GM23338 (cell line): ENCODE data around the gene NECAB3. TPM values are rescaled to one million over a fixed set of nuclear protein-coding genes. Genes with fewer than 3 reads are reported as not detected.

ENCODE experiments used
- ATAC-seq: fragments of 200-7000 bp; cut with Tn5 transposase; 3 replicates; pipeline ENCODE4 v1.9.1; 2020
- DNase-seq: peaks from one replicate; pipeline ENCODE4 v3.0.0-alpha.2; 2015; ENCODE audit warnings: low spot score
- H2AFZ ChIP-seq: fragments of 200-600 bp; sonication (generic); 2 replicates; pipeline ENCODE4 v1.8.0; 2016; ENCODE audit warnings: antibody characterized with exemption, mild to moderate bottlenecking, moderate library complexity
- H3F3A ChIP-seq: fragments of 200-600 bp; sonication (generic); replicated peaks from 2 replicates; pipeline ENCODE4 v1.8.0; 2017; ENCODE audit warnings: antibody characterized with exemption, mixed run types, low read depth
- H3K27ac ChIP-seq: fragments of 200-600 bp; sonication (generic); 2 replicates; pipeline ENCODE4 v1.6.1; 2016; ENCODE audit warnings: low read depth
- H3K27me3 ChIP-seq: fragments of 200-600 bp; sonication (generic); 2 replicates; pipeline ENCODE4 v1.8.0; 2016; ENCODE audit warnings: mild to moderate bottlenecking, mixed run types, moderate library complexity; ENCODE audit not compliant: insufficient read depth
- H3K36me3 ChIP-seq: fragments of 200-600 bp; sonication (generic); 2 replicates; pipeline ENCODE4 v1.8.0; 2016; ENCODE audit warnings: mild to moderate bottlenecking; ENCODE audit not compliant: insufficient read depth
- H3K4me1 ChIP-seq: fragments of 200-600 bp; sonication (generic); 2 replicates; pipeline ENCODE4 v1.8.0; 2016; ENCODE audit warnings: mild to moderate bottlenecking, moderate library complexity; ENCODE audit not compliant: insufficient read depth
- H3K4me2 ChIP-seq: fragments of 200-600 bp; sonication (generic); 2 replicates; pipeline ENCODE4 v1.7.1; 2017; ENCODE audit warnings: mixed run types
- H3K4me3 ChIP-seq: fragments of 200-600 bp; sonication (generic); 2 replicates; pipeline ENCODE4 v1.6.1; 2016; ENCODE audit warnings: mixed run types
- H3K79me2 ChIP-seq: fragments of 200-600 bp; sonication (generic); replicated peaks from 2 replicates; pipeline ENCODE4 v1.8.0; 2017; ENCODE audit warnings: mild to moderate bottlenecking; ENCODE audit not compliant: insufficient read depth
- H3K9me2 ChIP-seq: fragments of 200-600 bp; sonication (generic); 2 replicates; pipeline ENCODE4 v1.8.0; 2017; ENCODE audit not compliant: insufficient read depth
- H4K20me1 ChIP-seq: fragments of 200-600 bp; sonication (generic); replicated peaks from 2 replicates; pipeline ENCODE4 v1.8.0; 2017; ENCODE audit warnings: mild to moderate bottlenecking; ENCODE audit not compliant: insufficient read depth
- H3K27ac Mint-ChIP-seq: 2 replicates; pipeline ENCODE4 v1.8.0; 2020; ENCODE audit warnings: inconsistent platforms, mild to moderate bottlenecking, moderate library complexity, mixed read lengths
- H3K27me3 Mint-ChIP-seq: 3 replicates; pipeline ENCODE4 v1.8.0; 2022; ENCODE audit warnings: low read depth, mild to moderate bottlenecking, moderate library complexity, mixed read lengths, inconsistent platforms; ENCODE audit not compliant: insufficient read depth, poor library complexity
- H3K36me3 Mint-ChIP-seq: 3 replicates; pipeline ENCODE4 v1.8.0; 2021; ENCODE audit warnings: low read depth, mild to moderate bottlenecking, inconsistent platforms, moderate library complexity, mixed read lengths
- H3K4me1 Mint-ChIP-seq: 3 replicates; pipeline ENCODE4 v1.8.0; 2020; ENCODE audit warnings: mild to moderate bottlenecking, inconsistent platforms, mixed read lengths
- H3K4me3 Mint-ChIP-seq: 3 replicates; pipeline ENCODE4 v1.8.0; 2021; ENCODE audit warnings: moderate library complexity, mild to moderate bottlenecking, inconsistent platforms, mixed read lengths
- H3K9me3 Mint-ChIP-seq: 3 replicates; pipeline ENCODE4 v1.8.0; 2020; ENCODE audit warnings: moderate library complexity, mild to moderate bottlenecking, inconsistent platforms, mixed read lengths
- CREB1 ChIP-seq: fragments of 250-450 bp; sonication (Bioruptor Pico); IDR thresholded peaks from 2 replicates; pipeline ENCODE4 v1.5.0; 2020; ENCODE audit warnings: low read depth, mild to moderate bottlenecking, moderate library complexity
- EZH2 ChIP-seq: fragments of 200-600 bp; sonication (generic); IDR thresholded peaks from one replicate; pipeline ENCODE4 v1.8.0; 2017; ENCODE audit warnings: antibody characterized with exemption, mild to moderate bottlenecking, low read depth; ENCODE audit not compliant: unreplicated experiment
- EZH2phosphoT487 ChIP-seq: fragments of 200-600 bp; sonication (generic); IDR thresholded peaks from one replicate; pipeline ENCODE4 v1.8.1; 2018; ENCODE audit warnings: antibody characterized with exemption; ENCODE audit not compliant: unreplicated experiment
- POLR2AphosphoS5 ChIP-seq: IDR thresholded peaks from 2 replicates; pipeline ENCODE4 v1.6.1; 2016; ENCODE audit warnings: antibody characterized with exemption, low read depth
- STAT1 ChIP-seq: IDR thresholded peaks from one replicate; pipeline ENCODE4 v1.6.1; 2016; ENCODE audit warnings: antibody characterized with exemption; ENCODE audit not compliant: unreplicated experiment
- ZNF114 ChIP-seq: fragments of 250-450 bp; sonication (Bioruptor Pico); IDR thresholded peaks from 2 replicates; pipeline ENCODE4 v1.5.0; 2020; ENCODE audit warnings: mild to moderate bottlenecking, moderate library complexity
- polyA plus RNA-seq: library from polyadenylated mRNA; unstranded; fragments of >200 nt; fragmentation: Nextera tagmentation; extraction: Ambion mirVana; gene quantifications from 2 replicates; pipeline ENCODE4 v1.2.1, GENCODE V29; 2016
- total RNA-seq: library from RNA; depleted of rRNA; stranded (reverse); fragments of >200 nt; shearing (Covaris generic); gene quantifications from 2 replicates; pipeline ENCODE4 v1.2.3, GENCODE V29; 2014
- TF ChIP-seq, protein P1 (sequence below): IDR thresholded peaks from one replicate; pipeline ENCODE4 v1.6.1; 2018; ENCODE audit warnings: antibody characterized with exemption; ENCODE audit not compliant: unreplicated experiment
- TF ChIP-seq, protein P2 (sequence below), 2 experiments: fragments of 200-600 bp in 1 of 2; sonication (generic) in 1 of 2; conservative IDR thresholded peaks; 2 replicates each; pipeline versions ENCODE4 v1.5.1 to v1.6.1; 2016 to 2017; ENCODE audit warnings: antibody characterized with exemption in 2 of 2, low read depth in 2 of 2, mild to moderate bottlenecking in 2 of 2, moderate library complexity in 1 of 2
- TF ChIP-seq, protein P3 (sequence below): fragments of 250-450 bp; sonication (Bioruptor Pico); IDR thresholded peaks from 2 replicates; pipeline ENCODE4 v1.5.0; 2020; ENCODE audit warnings: mild to moderate bottlenecking, moderate library complexity
- TF ChIP-seq, protein P4 (sequence below): IDR thresholded peaks from 2 replicates; pipeline ENCODE4 v1.6.1; 2016; ENCODE audit warnings: antibody characterized with exemption

NECAB3 gene
- total and polyA plus RNA-seq, 2 experiments from 2014 or later = 8.5 to 28.4 TPM

DNA sequence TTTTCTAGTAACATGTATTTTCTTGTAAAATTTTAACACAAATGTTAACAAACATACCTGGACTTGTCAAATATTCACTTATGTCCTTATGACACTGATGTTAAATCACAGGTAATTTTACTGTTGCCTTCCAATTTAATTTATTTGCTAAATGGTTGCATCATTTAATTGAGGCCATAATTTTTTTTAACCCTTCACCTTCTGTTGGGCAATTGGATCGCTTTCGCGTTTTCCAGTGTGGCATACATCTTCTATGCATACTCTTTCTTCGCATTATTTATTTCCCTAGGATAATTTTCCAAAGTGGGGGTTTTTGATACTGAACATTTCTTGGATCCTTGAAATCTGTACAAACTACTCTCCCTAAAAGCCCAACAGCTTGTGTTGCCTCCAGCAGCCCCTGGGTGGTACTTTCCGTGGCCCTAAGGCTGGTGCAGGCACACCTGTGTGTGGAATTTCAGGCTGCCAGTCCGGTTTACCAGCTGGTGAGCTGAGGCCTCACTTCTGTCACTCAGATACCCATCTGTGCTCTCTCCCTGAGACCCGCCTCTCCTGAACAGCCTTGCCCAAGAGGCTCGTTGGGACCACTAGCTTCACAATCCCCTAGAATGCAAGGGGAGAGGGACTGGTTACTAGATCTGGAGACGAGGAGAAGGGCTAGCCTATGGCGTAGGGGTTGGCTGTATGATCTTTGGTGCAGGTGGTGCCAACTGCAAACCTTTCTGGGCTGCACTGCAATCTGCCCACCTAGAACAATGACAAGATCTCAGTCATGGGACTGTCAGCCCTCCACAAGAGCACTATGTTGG, 23.3 kb downstream of the NECAB3 start:
- peaks cover 2% of the 10 kb centered on the region; the same call in 1 of the 3 replicates for H3K36me3 Mint-ChIP-seq
- peaks cover 4% of the 10 kb centered on the region for H3K27me3 Mint-ChIP-seq
- Histone ChIP-seq H3F3A (no peaks in the 10 kb centered on the region), H4K20me1 (no peaks in the 10 kb centered on the region), H3K79me2 (no peaks in the 10 kb centered on the region), H3K4me1 (no peaks in the 10 kb centered on the region; the same call in 1 of the 2 replicates), H3K27me3 (no peaks in the 10 kb centered on the region), H2AFZ (no peak overlapping the region), H3K4me3 (no peak overlapping the region), H3K36me3 (no peaks in the 10 kb centered on the region), H3K9me2 (no peaks in the 10 kb centered on the region), H3K4me2 (no peak overlapping the region), H3K27ac (no peak overlapping the region)
- no peak overlapping the region; the same call in 1 of the 2 replicates for H3K27ac Mint-ChIP-seq
- DNase-seq (no peak), ATAC-seq (no peak)
- no peak overlapping the region for H3K4me3 Mint-ChIP-seq
- peaks cover 21% of the 10 kb centered on the region; the same call in 2 of the 3 replicates for H3K4me1 Mint-ChIP-seq
- no peaks in the 10 kb centered on the region; the same call in 2 of the 3 replicates for H3K9me3 Mint-ChIP-seq
- TF ChIP-seq EZH2phosphoT487 (no peak), EZH2 (no peak), CREB1 (CRISPR knock-in tag) (no peak), STAT1 (no peak), ZNF114 (no peak), POLR2AphosphoS5 (no peak)
- TF ChIP-seq, protein P1, sequence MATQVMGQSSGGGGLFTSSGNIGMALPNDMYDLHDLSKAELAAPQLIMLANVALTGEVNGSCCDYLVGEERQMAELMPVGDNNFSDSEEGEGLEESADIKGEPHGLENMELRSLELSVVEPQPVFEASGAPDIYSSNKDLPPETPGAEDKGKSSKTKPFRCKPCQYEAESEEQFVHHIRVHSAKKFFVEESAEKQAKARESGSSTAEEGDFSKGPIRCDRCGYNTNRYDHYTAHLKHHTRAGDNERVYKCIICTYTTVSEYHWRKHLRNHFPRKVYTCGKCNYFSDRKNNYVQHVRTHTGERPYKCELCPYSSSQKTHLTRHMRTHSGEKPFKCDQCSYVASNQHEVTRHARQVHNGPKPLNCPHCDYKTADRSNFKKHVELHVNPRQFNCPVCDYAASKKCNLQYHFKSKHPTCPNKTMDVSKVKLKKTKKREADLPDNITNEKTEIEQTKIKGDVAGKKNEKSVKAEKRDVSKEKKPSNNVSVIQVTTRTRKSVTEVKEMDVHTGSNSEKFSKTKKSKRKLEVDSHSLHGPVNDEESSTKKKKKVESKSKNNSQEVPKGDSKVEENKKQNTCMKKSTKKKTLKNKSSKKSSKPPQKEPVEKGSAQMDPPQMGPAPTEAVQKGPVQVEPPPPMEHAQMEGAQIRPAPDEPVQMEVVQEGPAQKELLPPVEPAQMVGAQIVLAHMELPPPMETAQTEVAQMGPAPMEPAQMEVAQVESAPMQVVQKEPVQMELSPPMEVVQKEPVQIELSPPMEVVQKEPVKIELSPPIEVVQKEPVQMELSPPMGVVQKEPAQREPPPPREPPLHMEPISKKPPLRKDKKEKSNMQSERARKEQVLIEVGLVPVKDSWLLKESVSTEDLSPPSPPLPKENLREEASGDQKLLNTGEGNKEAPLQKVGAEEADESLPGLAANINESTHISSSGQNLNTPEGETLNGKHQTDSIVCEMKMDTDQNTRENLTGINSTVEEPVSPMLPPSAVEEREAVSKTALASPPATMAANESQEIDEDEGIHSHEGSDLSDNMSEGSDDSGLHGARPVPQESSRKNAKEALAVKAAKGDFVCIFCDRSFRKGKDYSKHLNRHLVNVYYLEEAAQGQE = no peak
- TF ChIP-seq, protein P2, sequence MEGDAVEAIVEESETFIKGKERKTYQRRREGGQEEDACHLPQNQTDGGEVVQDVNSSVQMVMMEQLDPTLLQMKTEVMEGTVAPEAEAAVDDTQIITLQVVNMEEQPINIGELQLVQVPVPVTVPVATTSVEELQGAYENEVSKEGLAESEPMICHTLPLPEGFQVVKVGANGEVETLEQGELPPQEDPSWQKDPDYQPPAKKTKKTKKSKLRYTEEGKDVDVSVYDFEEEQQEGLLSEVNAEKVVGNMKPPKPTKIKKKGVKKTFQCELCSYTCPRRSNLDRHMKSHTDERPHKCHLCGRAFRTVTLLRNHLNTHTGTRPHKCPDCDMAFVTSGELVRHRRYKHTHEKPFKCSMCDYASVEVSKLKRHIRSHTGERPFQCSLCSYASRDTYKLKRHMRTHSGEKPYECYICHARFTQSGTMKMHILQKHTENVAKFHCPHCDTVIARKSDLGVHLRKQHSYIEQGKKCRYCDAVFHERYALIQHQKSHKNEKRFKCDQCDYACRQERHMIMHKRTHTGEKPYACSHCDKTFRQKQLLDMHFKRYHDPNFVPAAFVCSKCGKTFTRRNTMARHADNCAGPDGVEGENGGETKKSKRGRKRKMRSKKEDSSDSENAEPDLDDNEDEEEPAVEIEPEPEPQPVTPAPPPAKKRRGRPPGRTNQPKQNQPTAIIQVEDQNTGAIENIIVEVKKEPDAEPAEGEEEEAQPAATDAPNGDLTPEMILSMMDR (conservative IDR thresholded peaks at IDR 0.05; ENCODE audit: low read depth in 2 of 2) = no peak
- TF ChIP-seq, protein P3, sequence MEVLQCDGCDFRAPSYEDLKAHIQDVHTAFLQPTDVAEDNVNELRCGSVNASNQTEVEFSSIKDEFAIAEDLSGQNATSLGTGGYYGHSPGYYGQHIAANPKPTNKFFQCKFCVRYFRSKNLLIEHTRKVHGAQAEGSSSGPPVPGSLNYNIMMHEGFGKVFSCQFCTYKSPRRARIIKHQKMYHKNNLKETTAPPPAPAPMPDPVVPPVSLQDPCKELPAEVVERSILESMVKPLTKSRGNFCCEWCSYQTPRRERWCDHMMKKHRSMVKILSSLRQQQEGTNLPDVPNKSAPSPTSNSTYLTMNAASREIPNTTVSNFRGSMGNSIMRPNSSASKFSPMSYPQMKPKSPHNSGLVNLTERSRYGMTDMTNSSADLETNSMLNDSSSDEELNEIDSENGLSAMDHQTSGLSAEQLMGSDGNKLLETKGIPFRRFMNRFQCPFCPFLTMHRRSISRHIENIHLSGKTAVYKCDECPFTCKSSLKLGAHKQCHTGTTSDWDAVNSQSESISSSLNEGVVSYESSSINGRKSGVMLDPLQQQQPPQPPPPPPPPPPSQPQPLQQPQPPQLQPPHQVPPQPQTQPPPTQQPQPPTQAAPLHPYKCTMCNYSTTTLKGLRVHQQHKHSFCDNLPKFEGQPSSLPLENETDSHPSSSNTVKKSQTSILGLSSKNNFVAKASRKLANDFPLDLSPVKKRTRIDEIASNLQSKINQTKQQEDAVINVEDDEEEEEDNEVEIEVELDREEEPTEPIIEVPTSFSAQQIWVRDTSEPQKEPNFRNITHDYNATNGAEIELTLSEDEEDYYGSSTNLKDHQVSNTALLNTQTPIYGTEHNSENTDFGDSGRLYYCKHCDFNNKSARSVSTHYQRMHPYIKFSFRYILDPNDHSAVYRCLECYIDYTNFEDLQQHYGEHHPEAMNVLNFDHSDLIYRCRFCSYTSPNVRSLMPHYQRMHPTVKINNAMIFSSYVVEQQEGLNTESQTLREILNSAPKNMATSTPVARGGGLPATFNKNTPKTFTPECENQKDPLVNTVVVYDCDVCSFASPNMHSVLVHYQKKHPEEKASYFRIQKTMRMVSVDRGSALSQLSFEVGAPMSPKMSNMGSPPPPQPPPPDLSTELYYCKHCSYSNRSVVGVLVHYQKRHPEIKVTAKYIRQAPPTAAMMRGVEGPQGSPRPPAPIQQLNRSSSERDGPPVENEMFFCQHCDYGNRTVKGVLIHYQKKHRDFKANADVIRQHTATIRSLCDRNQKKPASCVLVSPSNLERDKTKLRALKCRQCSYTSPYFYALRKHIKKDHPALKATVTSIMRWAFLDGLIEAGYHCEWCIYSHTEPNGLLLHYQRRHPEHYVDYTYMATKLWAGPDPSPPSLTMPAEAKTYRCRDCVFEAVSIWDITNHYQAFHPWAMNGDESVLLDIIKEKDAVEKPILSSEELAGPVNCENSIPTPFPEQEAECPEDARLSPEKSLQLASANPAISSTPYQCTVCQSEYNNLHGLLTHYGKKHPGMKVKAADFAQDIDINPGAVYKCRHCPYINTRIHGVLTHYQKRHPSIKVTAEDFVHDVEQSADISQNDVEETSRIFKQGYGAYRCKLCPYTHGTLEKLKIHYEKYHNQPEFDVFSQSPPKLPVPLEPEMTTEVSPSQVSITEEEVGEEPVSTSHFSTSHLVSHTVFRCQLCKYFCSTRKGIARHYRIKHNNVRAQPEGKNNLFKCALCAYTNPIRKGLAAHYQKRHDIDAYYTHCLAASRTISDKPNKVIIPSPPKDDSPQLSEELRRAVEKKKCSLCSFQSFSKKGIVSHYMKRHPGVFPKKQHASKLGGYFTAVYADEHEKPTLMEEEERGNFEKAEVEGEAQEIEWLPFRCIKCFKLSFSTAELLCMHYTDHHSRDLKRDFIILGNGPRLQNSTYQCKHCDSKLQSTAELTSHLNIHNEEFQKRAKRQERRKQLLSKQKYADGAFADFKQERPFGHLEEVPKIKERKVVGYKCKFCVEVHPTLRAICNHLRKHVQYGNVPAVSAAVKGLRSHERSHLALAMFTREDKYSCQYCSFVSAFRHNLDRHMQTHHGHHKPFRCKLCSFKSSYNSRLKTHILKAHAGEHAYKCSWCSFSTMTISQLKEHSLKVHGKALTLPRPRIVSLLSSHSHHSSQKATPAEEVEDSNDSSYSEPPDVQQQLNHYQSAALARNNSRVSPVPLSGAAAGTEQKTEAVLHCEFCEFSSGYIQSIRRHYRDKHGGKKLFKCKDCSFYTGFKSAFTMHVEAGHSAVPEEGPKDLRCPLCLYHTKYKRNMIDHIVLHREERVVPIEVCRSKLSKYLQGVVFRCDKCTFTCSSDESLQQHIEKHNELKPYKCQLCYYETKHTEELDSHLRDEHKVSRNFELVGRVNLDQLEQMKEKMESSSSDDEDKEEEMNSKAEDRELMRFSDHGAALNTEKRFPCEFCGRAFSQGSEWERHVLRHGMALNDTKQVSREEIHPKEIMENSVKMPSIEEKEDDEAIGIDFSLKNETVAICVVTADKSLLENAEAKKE (CRISPR knock-in tag) = no peak
- TF ChIP-seq, protein P4, sequence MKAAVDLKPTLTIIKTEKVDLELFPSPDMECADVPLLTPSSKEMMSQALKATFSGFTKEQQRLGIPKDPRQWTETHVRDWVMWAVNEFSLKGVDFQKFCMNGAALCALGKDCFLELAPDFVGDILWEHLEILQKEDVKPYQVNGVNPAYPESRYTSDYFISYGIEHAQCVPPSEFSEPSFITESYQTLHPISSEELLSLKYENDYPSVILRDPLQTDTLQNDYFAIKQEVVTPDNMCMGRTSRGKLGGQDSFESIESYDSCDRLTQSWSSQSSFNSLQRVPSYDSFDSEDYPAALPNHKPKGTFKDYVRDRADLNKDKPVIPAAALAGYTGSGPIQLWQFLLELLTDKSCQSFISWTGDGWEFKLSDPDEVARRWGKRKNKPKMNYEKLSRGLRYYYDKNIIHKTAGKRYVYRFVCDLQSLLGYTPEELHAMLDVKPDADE = no peak
